ENCODE measurements around the gene SYNDIG1.

SYNDIG1 gene

DNA sequence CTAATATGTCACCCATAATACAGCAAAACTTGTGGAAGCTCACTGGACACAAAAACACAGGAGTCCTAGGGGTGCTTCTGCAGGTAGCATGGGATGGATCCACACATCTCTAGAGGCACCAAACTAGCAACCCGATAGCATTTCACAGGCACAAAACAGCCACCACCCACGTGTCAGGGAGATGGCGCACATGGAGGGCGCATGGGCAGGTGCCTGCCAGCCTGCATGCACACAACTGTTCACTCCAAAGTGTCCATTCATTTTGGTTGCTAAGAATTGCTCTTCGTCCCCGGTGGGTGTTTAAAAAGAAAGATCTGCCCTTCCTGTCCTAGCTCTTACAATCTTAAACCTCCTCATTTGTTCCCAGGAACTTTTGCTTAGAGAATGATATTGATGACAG lies 171.3 kb downstream of the SYNDIG1 start:
- no peak for DNase-seq

DNA sequence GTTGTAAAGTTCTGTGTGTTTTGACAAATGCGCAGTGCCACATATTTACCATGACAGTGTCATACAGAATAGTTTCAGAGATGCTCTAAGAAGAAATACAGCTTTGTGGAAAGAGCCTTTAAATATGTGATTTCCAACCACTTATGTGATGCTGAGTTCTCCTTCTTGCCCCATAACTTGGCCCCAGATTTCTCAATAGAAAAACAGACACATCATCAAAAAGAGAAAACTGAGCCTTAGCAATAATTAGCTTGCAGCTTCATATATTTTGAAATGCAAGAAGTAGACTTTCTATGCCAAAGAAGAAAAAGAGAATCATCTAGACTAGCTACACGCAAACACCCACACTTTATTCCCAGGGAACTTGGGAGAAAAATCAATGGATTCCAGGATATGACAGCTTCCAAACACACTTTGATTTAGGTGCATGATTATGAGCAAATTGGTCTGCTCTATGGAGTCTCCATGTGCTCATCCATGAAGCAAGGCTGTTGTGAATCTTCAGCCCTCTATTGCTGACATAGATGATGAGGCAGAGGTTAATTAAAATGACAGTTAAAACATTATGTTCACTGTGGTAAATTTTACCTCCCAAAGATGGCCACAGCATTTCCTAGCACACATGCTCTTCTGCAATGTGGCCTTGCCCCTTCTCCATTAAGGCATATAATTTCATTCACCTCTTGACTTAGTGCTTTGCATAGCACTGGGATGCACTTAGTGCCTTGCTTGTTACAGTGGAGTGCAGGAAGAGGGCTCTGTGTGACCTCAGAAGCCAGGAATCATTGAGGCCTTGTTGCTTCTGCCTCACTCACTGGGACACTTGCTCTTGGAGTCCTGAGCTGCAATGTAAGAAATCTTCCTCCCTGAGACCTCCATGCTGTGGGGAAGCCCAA lies 174.6 kb downstream of the SYNDIG1 start:
- no peak for DNase-seq

DNA sequence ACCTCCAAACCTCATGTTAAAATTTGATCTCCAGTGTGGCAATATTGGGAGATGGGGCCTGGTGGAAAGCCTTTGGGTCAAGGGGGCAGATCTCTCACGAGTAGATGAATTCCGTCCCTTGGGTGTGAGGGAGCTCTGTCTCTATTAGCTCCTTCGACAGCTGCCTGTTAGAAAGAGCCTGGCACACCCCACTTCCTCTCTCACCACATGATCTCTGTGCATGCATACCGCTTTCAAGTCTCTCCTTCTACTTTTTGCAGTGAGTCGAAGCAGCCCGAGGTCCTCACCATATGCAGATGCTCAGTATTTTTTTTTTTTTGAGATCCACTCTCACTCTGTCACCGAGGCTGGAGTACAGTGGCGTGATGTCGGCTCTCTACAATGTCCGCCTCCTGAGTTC lies 176.9 kb downstream of the SYNDIG1 start:
- no peak for DNase-seq

DNA sequence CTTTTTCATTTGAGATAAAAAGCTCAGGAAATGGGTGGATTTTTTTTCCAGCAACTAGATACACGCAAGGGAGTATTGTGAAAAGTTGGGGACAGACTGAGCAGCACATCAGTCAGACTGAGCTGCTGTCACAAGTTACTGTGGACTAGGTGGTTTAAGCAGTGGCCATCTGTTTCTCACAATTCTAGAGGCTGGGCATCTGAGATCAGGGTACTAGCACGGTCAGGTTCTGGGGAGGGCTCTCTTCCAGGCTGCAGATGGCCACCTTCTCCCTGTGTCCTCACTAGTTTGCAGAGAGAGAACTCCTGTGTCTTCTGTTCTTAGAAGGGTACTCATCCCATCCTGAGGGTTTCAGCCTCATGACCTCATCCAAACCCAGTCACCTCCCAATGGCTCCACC lies 178.3 kb downstream of the SYNDIG1 start:
- DNase-seq: no peak

DNA sequence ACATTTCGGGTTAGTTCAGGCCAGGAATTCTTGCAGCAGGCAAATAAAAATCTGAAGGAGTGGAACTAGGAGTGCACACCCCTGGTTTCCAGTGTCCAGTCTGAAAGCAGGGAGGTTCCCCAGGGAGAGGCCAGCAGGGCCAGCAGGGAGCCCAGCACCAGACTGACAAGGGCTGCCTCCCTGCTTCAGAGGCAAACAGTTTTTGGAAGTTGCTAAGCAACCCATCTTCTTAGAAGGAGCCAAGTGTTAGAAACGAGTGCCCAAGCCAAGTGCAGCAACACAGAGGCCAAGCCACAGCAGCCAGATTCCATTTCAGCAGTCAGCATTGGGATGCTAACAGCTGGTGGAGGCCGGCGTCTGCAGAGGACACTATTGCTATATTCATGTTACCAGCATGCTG lies 179.1 kb downstream of the SYNDIG1 start:
- DNase-seq: no peak

DNA sequence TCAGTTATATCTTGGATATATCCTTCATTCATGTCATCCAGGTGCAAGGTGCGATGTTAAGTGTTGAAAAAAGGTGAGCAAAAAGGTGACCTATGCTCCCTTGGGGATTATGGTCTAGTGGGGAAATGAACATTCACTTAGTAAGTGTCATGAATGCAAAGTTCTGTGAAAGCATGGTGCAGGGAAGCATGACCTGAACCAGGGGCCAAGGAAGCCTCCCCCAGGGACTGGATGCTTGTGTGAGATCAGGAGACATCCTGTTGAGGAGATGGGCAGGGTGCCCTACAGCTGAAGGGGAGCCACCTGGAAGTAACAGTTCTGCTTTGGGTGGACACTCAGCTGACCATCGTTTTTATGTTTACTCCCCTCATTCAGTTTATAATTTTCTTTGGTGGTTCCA lies 179.5 kb downstream of the SYNDIG1 start:
- no peak for DNase-seq

DNA sequence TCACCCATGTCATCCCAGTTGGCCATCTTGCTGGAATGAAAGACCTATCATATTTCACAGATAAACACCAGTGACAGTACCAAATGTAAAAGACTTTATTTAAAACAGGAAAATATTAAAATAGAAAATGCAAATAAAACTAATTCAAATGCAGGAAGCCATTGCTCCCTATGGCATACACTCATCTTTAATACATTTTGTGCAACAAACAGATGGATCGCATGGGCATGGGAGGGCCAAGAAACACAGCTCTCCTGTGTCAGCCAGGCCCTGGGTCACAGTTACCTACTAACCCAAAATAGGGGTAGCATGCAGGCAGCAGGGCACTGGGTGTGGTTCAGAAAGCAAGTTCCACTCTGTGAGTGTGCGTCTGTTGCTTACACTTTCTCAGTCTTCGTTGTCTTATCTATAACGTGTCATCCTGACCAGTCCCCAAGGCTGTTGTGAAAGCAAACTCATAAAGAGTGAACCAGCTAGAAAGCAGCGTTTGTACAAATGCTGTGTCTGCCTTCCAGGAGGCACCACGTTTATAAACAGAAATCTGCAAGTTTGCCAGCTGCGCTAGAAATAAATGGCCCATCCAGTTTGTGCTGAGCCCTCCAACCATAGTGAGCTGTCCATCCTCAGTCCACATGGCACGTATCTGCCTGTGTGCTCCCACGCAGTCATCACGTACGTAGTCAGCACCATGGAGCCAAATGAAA lies 180.5 kb downstream of the SYNDIG1 start:
- DNase-seq: no peak

DNA sequence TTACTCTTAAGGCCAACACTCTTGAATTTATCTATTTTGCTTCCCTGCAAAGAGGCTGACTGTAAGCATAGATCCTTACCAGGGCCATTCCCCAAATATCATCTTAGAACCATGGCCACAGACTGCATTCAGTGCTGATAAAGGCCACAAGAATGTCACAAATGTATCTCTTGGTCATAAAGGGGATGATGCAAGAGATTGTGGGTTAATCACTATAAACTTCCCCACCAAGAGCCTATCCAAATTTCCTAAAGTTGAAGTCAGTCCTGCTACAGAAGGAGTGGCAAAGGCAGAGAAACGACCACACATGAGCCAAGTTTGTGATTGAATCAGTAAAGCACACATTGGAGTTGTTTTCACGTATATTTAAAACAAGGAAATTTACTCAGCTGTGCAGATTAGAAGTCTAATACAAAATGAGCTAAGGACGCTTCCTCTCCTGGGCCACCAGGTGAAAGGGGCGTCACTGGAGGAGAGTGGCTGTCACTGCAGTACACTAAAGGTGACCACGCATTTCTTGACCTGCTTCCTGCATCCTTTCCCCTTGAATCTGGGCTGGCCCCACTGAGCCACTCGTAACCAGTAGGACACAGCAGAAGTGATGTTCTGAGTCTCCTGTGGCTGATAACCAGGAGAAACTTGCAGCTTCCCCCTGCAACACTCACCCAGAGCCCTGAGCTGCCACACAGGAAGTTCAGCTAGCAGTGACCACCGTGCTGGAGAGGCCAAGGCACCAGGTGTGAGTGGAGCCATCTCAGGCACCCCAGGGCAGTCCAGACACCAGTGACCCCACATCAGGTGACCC lies 181.9 kb downstream of the SYNDIG1 start:
- no peak for DNase-seq

DNA sequence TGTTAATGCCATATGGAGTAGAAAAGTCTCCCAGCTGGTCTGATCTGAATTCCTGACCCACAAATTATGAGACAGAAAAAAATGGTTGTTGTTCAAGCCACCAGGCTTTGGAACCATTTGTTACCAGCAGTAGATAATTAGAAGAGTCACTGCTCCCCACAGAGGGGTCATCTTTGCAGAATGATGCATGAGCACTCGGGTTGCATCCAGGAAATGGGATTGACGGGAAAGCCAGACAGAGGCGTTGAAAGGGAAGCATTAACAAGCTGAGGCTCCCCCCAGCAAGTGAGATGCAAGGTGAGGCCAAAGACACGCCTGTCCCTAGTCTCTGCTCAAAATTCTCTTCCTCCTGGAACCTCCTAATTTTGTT lies 182.5 kb downstream of the SYNDIG1 start:
- DNase-seq: no peak

DNA sequence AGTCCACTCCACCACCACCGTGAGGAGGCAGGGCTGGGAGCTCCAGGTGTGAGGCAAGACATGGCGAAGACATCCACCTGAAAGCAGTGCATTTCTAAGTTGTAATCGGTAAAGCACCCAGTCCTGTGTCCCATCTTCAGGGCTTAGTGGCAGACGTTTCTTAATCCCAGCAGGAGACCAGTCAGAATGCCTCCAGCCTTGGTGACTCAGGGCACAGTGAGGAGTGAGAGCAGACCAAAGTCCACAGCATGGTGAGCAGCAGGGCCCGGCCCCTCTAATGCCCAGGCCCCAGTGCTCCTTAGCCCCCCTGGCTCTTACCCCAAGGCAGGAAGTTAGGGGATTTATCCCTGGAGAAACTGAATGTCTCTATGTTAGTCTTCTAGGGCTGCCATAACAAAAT lies 183.9 kb downstream of the SYNDIG1 start:
- DNase-seq: no peak

DNA sequence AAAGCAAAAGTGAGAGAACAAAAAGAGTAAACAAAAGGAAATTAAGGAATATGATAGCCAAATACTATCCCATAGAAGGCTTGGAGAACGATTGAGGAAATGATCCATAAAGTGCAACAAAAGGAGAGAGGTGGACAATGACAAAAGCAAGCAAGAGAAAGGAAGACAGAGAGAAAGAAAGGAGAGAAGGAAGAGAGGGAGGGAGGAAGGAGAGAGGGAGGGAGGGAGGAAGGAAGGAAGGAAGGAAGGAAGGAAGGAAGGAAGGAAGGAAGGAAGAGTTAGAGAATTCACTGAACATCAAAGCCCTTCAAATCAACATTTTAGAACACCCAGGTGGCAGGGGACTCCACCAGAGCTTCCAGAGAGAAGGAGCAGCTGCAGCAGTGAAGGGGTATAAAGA lies 185.0 kb downstream of the SYNDIG1 start:
- DNase-seq: no peak

DNA sequence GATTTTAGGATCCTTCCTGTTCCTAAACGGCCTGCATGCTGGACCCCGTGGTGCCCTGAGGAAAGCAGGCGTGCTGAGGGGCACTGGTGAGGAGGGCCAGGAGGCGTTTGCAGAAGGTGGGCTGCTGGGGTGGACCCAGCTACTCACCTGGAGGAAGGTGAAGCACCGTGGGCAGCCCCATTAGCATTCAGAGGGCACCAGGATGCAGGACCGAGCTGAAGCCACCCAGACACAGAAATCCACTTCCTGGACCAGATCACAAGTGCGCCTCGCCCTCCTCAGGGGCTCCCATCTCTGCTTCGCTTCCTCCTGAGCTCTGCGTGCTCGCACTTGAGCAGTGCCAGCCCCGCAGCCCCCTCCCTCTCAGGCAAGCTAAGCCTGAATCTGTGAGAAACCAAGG lies 187.0 kb downstream of the SYNDIG1 start:
- no peak for DNase-seq

DNA sequence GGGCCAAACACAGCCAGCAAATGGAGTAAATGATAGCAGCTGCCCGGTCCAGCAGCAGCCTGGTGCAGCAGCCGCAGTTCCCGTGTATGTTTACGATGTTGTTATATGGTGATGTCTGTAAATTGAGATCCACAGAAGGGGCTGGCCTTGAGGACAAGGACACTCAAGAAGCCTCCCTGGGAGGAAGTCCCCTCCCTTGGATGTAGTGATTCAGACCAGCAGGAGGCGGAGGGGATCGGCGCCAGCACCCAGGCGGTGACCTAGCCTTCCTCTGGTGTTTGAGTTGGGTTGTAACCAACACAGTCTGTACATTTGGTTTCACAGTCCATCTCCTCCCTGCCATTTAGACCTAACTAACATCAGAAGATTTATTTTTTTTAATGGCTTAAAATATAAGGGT lies 187.8 kb downstream of the SYNDIG1 start:
- no peak for DNase-seq

DNA sequence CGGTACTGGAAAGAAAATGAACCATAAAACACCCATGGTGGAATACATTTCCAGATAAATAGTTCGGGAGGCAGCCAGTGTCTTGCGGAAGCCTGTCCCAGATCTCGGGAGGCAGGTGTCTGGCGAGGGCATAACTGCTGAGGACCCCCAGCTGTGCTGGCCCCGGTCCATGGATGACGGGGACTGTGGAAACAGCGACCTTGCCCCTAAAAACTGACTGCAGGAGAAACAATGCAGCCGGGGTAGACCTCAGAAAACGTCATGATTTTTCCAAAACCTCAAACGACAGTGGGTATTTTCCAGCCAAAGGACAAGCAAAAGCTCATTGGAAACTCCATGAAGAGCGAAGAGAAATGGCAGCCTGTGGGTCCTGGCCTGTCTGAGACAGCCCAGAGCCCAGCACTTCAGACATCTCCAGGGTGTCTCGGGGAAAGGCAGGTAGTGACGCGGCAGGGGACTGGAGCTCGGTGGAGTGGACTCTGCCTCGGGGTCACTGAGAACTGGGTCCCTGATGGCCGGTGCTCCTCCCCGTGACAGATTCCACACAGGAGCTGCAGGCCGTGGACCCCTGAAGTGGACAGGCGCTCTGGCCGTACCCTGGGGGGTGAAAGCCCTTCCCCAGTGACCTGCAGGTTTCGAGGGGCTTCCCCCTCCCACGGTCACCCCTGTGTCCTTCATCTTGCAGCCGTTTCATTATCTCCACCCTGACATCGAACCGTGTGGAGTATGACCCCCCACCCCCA lies 188.6 kb downstream of the SYNDIG1 start:
- DNase-seq: no peak

DNA sequence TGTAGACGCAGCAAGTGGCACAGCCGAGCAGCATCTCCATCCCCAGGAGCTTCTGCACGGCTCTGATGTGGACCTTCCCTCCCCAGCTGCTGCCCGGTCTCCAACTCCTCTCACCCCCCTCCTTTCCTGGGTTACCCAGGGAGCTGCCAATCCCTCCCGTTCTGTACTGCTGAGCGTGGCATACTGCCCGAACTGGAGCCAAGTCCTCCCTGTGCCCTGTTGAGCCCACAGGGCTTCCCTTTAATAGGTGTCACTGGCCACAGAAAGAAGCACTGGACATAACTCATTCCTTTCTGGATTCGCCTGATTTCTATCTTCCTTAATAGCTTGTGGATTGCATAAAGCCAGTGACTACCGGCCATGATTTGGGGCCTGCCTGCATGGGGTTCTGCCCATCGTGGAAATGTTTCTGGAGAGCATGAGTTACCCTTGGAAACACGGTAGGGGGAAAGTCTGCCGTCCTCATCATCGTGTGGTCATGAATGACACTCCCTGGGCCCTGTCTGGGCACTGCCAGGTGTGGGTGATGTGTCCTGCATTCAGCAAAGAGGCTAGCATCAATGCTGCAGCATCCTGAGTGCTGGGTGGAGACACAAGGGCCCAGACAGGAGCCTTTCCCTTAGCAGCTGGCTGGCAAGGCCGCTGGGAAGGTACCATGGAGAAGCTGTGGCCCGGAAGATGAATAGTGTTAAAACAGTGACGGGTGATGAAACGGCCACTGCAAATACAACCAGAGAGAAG lies 189.7 kb downstream of the SYNDIG1 start:
- no peak for DNase-seq

DNA sequence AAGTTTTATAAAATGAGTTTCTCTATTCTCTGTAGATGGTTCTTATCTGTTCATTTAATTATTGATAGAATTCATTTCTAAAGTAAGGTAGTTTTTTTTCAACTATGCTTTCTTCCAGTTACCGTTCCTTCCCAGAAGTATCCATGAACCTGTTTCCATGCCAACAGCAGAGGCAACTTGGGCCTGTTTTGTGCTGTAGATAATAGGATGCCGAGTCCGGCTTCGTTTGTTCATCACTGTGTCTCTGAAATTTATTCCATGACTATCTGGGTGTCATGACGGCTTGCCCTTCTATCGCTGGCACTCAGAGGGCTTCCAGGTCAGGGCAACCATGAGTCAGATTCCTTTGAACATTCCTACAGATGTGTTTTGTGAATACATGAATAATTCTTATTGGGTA lies 190.4 kb downstream of the SYNDIG1 start:
- DNase-seq: no peak

DNA sequence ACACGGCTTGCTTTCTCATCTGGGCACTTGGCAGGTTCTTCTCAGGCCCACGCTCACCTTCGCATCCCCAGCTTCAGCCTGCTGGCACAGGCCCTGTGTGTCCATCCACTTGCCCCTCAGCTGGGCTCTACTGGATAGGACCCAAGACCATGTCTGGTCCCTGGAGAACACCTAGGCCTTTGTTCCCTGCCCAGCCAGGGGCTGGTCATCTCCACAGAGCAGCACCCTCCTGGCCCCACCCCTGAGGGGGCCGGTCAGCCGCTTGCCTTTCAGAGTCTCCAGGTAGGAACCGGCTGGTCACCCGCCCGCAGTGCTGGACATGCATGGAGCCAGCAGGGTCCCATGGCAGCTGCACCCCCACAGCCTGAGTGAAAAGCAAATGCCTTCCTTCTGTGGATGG lies 191.2 kb downstream of the SYNDIG1 start:
- no peak for DNase-seq

DNA sequence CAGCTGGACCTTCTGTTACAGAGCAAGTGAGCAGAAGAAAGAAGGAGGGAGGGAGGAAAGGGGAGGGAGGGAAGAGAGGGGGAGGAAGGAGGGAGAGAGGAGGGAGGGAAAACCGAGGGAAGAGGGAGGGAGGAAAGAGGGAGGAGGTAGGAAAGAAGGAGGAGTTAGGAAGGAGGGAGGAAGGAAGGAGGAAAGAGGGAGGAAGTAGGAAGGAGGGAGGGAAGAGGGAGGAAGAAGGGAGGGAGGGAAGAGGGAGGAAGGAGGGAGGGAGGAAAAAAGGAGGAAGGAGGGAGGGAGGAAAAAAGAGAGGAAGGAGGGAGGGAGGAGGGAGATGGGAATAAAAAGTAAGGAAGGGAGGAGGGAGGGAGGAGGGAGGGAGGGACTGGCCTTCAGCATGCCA lies 191.8 kb downstream of the SYNDIG1 start:
- DNase-seq: no peak

DNA sequence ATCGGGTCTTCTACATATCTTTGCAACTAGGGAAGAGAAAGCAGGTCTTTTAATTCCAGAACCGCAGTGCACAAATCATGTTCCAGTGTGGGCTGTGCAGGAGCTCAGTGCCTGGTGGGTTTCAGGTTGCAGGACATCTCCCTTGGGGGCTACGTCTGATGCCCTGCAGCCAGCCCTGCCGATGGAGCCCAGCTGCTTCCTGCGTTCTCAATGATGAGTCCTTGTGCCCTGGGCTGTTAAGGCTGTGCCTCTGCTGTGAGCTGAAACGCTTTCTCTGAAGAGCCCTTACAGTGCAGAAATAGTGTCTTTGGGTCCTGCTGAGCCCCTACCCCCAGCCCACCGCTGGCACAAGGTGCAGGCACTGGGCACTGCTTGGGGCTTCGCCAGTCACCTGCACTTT lies 192.9 kb downstream of the SYNDIG1 start:
- DNase-seq: no peak

DNA sequence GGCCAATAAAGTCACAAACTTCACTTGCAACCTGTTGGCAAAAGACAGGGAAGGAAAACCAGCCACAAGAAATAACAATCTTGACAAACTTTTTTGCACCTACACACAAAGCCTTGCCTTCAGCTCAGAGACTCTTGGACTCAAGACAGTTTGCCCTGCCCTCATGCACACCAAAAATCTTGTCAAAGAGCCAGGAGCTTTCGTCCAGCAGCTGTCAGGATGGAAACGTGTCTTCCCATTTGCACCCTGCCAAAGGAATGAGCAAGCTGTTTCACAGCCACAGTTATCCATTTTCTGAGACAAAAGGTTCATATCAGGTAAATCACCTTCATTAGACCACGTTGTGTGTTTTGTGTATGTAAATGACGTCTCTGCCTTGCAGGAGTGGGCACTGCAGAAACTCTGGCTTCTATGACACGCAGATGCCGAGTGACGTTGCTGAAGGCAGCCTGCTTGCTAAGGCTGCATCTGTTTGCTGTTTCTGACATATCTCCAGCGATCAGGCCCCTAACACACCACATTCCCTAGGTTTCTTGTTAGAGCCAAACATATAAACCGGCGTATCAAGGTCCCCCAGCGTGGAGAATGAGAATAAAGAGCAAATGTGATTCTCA lies 193.4 kb downstream of the SYNDIG1 start:
- DNase-seq: no peak

DNA sequence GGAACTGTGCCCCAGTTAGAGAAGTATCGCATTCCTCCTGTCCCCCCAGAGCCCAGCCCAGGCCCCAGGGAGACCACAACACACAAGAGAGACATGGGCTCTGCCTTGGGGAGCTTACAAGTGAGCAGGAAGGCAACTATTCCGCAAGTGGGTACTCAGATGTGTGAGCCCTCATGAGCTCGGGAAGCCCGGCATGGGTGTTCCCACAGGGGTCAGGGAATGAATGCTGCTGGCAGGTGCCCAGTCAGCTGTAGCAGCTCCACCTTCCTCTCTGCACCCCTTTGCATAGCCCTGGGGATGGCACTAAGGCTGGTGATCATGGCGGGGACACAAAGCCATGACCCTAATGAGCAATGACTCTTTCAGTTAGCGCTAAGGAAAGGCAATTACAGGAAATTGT lies 194.1 kb downstream of the SYNDIG1 start:
- DNase-seq: no peak
